MM.1S (cell line): Measurements from ENCODE around the gene STK31.

Experiments
- DNase-seq: peaks from one replicate; pipeline ENCODE4 v3.0.0-alpha.2; 2015
- H2AFZ ChIP-seq: fragments of 300-600 bp; sonication (generic); 2 replicates; pipeline ENCODE4 v1.6.0; 2016; ENCODE audit warnings: antibody characterized with exemption, low read length
- H3F3A ChIP-seq: fragments of 300-600 bp; sonication (generic); 2 replicates; pipeline ENCODE4 v1.6.1; 2016; ENCODE audit warnings: mild to moderate bottlenecking, antibody characterized with exemption, low read length, moderate library complexity, mixed read lengths; ENCODE audit not compliant: insufficient read depth
- H3K27ac ChIP-seq: fragments of 300-600 bp; sonication (generic); 2 replicates; pipeline ENCODE4 v1.5.1; 2016; ENCODE audit warnings: mild to moderate bottlenecking, low read length
- H3K27me3 ChIP-seq: fragments of 300-600 bp; sonication (generic); replicated peaks from 2 replicates; pipeline ENCODE4 v1.6.0; 2016; ENCODE audit warnings: low read length; ENCODE audit not compliant: insufficient read depth
- H3K36me3 ChIP-seq: fragments of 300-600 bp; sonication (generic); replicated peaks from 2 replicates; pipeline ENCODE4 v1.6.1; 2016; ENCODE audit warnings: mild to moderate bottlenecking, low read length, mixed read lengths; ENCODE audit not compliant: insufficient read depth
- H3K4me1 ChIP-seq: fragments of 300-600 bp; sonication (generic); 2 replicates; pipeline ENCODE4 v1.6.1; 2016; ENCODE audit warnings: low read length, mixed read lengths
- H3K4me2 ChIP-seq: fragments of 300-600 bp; sonication (generic); 2 replicates; pipeline ENCODE4 v1.6.0; 2016; ENCODE audit warnings: low read depth, low read length
- H3K4me3 ChIP-seq: fragments of 300-600 bp; sonication (generic); 2 replicates; pipeline ENCODE4 v1.5.1; 2016; ENCODE audit warnings: low read length, mixed read lengths
- H3K79me2 ChIP-seq: fragments of 300-600 bp; sonication (generic); 2 replicates; pipeline ENCODE4 v1.6.1; 2016; ENCODE audit warnings: mixed run types, low read length, mixed read lengths
- H3K9ac ChIP-seq: fragments of 300-600 bp; sonication (generic); 2 replicates; pipeline ENCODE4 v1.6.1; 2016; ENCODE audit warnings: low read length, mixed read lengths
- H3K9me2 ChIP-seq: fragments of 300-600 bp; sonication (generic); replicated peaks from 2 replicates; pipeline ENCODE4 v1.6.1; 2016; ENCODE audit warnings: mild to moderate bottlenecking, low read length, mixed read lengths; ENCODE audit not compliant: insufficient read depth
- H3K9me3 ChIP-seq: fragments of 300-600 bp; sonication (generic); replicated peaks from 2 replicates; pipeline ENCODE4 v1.6.1; 2016; ENCODE audit warnings: mild to moderate bottlenecking, low read length, mixed read lengths; ENCODE audit not compliant: insufficient read depth
- H4K20me1 ChIP-seq: fragments of 300-600 bp; sonication (generic); 2 replicates; pipeline ENCODE4 v1.6.1; 2016; ENCODE audit warnings: mild to moderate bottlenecking, low read length, moderate library complexity, mixed read lengths; ENCODE audit not compliant: insufficient read depth
- EZH2 ChIP-seq: fragments of 300-600 bp; sonication (generic); optimal IDR thresholded peaks from 2 replicates; pipeline ENCODE3; 2017; ENCODE audit warnings: low read depth, mild to moderate bottlenecking, antibody characterized with exemption, low read length, mixed read lengths
- EZH2phosphoT487 ChIP-seq: fragments of 300-600 bp; sonication (generic); IDR thresholded peaks from 2 replicates; pipeline ENCODE4 v1.6.1; 2018; ENCODE audit warnings: antibody characterized with exemption, low read length
- TF ChIP-seq, protein P1 (sequence below): fragments of 300-600 bp; sonication (generic); IDR thresholded peaks from 2 replicates; pipeline ENCODE4 v1.5.1; 2016; ENCODE audit warnings: antibody characterized with exemption, low read length, mixed read lengths

Gene STK31

GRCh38 chr7:23714579-23714978 is 4.6 kb downstream of the STK31 start:
- Histone ChIP-seq H3K36me3 (no peaks in the 10 kb centered on the region), H3K9me3 (no peaks in the 10 kb centered on the region), H4K20me1 (no peaks in the 10 kb centered on the region; the same call in 1 of the 2 replicates), H3K4me3 (no peak overlapping the region), H3K79me2 (no peaks in the 10 kb centered on the region), H3K4me2 (no peak overlapping the region), H3K9me2 (no peaks in the 10 kb centered on the region), H3K27me3 (no peaks in the 10 kb centered on the region), H3K4me1 (no peaks in the 10 kb centered on the region), H3F3A (no peaks in the 10 kb centered on the region), H3K27ac (no peak overlapping the region), H2AFZ (no peak overlapping the region), H3K9ac (no peak overlapping the region)
- no peak for DNase-seq
- TF ChIP-seq, protein P1, sequence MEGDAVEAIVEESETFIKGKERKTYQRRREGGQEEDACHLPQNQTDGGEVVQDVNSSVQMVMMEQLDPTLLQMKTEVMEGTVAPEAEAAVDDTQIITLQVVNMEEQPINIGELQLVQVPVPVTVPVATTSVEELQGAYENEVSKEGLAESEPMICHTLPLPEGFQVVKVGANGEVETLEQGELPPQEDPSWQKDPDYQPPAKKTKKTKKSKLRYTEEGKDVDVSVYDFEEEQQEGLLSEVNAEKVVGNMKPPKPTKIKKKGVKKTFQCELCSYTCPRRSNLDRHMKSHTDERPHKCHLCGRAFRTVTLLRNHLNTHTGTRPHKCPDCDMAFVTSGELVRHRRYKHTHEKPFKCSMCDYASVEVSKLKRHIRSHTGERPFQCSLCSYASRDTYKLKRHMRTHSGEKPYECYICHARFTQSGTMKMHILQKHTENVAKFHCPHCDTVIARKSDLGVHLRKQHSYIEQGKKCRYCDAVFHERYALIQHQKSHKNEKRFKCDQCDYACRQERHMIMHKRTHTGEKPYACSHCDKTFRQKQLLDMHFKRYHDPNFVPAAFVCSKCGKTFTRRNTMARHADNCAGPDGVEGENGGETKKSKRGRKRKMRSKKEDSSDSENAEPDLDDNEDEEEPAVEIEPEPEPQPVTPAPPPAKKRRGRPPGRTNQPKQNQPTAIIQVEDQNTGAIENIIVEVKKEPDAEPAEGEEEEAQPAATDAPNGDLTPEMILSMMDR: no peak
- TF ChIP-seq EZH2phosphoT487: no peak
- TF ChIP-seq EZH2: no peak

DNA sequence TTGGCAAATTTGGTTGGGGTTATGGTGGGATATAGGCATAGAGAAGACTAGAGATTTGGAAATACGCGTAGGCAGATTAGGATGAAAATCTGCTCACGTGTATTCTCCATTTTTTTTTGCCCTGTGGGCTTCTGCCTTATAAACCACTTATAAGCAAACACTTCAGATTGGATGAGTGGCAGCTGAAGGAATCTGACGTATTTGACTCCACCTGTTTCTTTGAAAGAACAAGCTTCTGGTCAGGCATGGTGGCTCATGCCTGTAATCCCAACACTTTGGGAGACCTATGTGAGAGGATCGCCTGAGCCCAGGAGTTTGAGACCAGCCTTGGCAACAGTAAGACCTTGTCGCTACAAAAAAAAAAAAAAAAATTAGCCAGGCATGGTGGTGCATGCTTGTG is 5.1 kb downstream of the STK31 start:
- no peaks in the 10 kb centered on the region for H3K36me3 ChIP-seq
- H3K27me3 ChIP-seq: no peaks in the 10 kb centered on the region
- H3K9ac ChIP-seq: no peak overlapping the region
- H3K4me1 ChIP-seq: no peaks in the 10 kb centered on the region
- H3F3A ChIP-seq: no peaks in the 10 kb centered on the region
- H4K20me1 ChIP-seq: no peaks in the 10 kb centered on the region; the same call in 1 of the 2 replicates
- H3K4me2 ChIP-seq: no peak overlapping the region
- no peak overlapping the region for H3K4me3 ChIP-seq
- TF ChIP-seq EZH2 (no peak), EZH2phosphoT487 (no peak)
- TF ChIP-seq, protein P1: no peak
- no peaks in the 10 kb centered on the region for H3K9me2 ChIP-seq
- H3K9me3 ChIP-seq: no peaks in the 10 kb centered on the region
- H2AFZ ChIP-seq: no peak overlapping the region
- H3K27ac ChIP-seq: no peak overlapping the region
- DNase-seq: no peak
- H3K79me2 ChIP-seq: no peaks in the 10 kb centered on the region

- no peaks in the 10 kb centered on the region; the same call in 1 of the 2 replicates for H4K20me1 ChIP-seq
- no peak overlapping the region for H3K27ac ChIP-seq
- no peaks in the 10 kb centered on the region for H3F3A ChIP-seq
- H3K27me3 ChIP-seq: no peaks in the 10 kb centered on the region
- H3K9me3 ChIP-seq: no peaks in the 10 kb centered on the region
- H3K4me3 ChIP-seq: no peak overlapping the region
- H3K9ac ChIP-seq: no peak overlapping the region
- H3K79me2 ChIP-seq: no peaks in the 10 kb centered on the region
- no peaks in the 10 kb centered on the region for H3K4me1 ChIP-seq
- H3K9me2 ChIP-seq: no peaks in the 10 kb centered on the region
- H2AFZ ChIP-seq: no peak overlapping the region
- no peak for DNase-seq
- TF ChIP-seq EZH2 (no peak), EZH2phosphoT487 (no peak)
- TF ChIP-seq, protein P1: no peak
- H3K36me3 ChIP-seq: no peaks in the 10 kb centered on the region
- H3K4me2 ChIP-seq: no peak overlapping the region
These were observed 7.8 kb downstream of the STK31 start for GRCh38 chr7:23717788-23718187.
